Skin of body (tissue), 2 donors: ENCODE results near the gene DNAJC4. TPM values are rescaled to one million over a fixed set of nuclear protein-coding genes. Genes with fewer than 3 reads are reported as not detected.

ENCODE experiments used
- DNase-seq: peaks from one replicate; lab custom pipeline; 2025; lab: John Stamatoyannopoulos, UW
- total RNA-seq: library from RNA; depleted of rRNA; stranded (reverse); fragments of >200 nt; gene quantifications from one replicate; pipeline ENCODE4 v1.2.3, GENCODE V29; 2014

DNAJC4 gene
- total RNA-seq, 1 donor from 2014 or later, result 15.2 TPM

GRCh38 chr11:64258356-64258755 lies 28.0 kb downstream of the DNAJC4 start:
- no peak for DNase-seq

GRCh38 chr11:64258946-64259532 lies 28.7 kb downstream of the DNAJC4 start:
- no peak for DNase-seq

- DNase-seq, result no peak
Measured at GRCh38 chr11:64259533-64260067, 29.3 kb downstream of the DNAJC4 start.

- no peak for DNase-seq
Measured at GRCh38 chr11:64260147-64260708, 29.9 kb downstream of the DNAJC4 start.

GRCh38 chr11:64261556-64262080 lies 31.3 kb downstream of the DNAJC4 start:
- DNase-seq, result no peak

- DNase-seq, result no peak
Measured at GRCh38 chr11:64262271-64263002, 32.1 kb downstream of the DNAJC4 start.

GRCh38 chr11:64263021-64263946 lies 32.9 kb downstream of the DNAJC4 start:
- no peak for DNase-seq

GRCh38 chr11:64263947-64264317 lies 33.6 kb downstream of the DNAJC4 start:
- no peak for DNase-seq

GRCh38 chr11:64264371-64264852 lies 34.1 kb downstream of the DNAJC4 start:
- no peak for DNase-seq

GRCh38 chr11:64265176-64266160 lies 35.1 kb downstream of the DNAJC4 start:
- no peak for DNase-seq

- DNase-seq, result no peak
Measured at GRCh38 chr11:64266339-64266738, 36.0 kb downstream of the DNAJC4 start.

GRCh38 chr11:64267207-64267945 lies 37.0 kb downstream of the DNAJC4 start:
- no peak for DNase-seq

- no peak for DNase-seq
Measured at GRCh38 chr11:64268025-64268892, 37.9 kb downstream of the DNAJC4 start.

- peak; percentile 51 for DNase-seq
Measured at GRCh38 chr11:64268893-64269539, 38.7 kb downstream of the DNAJC4 start.

- peak; percentile 99 for DNase-seq
Measured at GRCh38 chr11:64269540-64270220, 39.3 kb downstream of the DNAJC4 start.

- DNase-seq, result no peak
Measured at GRCh38 chr11:64275031-64275800, 44.9 kb downstream of the DNAJC4 start.
